Neural cell (in vitro differentiated cells): ENCODE results near the gene EPHA5. TPM values are rescaled to one million over a fixed set of nuclear protein-coding genes. Genes with fewer than 3 reads are reported as not detected.
A peak's percentile ranks its signal among the peaks of the same experiment; 100 is the strongest.

Source experiments
- H2AFZ ChIP-seq: fragments of 200-600, 300-800 bp; sonication (generic), shearing (Covaris generic); 2 replicates; pipeline ENCODE4 v1.6.0; 2014; ENCODE audit warnings: low read depth, mild to moderate bottlenecking, antibody characterized with exemption, low read length, moderate library complexity
- H3F3A ChIP-seq: fragments of 200-600 bp; shearing (Covaris generic); 2 replicates; pipeline ENCODE4 v1.6.1; 2016; ENCODE audit warnings: mild to moderate bottlenecking, moderate library complexity, mixed read lengths, antibody characterized with exemption, low read length; ENCODE audit not compliant: insufficient read depth, poor library complexity, severe bottlenecking
- H3K27ac ChIP-seq: fragments of 200-600, 300-800 bp; sonication (generic), shearing (Covaris generic); 2 replicates; pipeline ENCODE4 v1.5.1; 2014; ENCODE audit warnings: mild to moderate bottlenecking, low read length, moderate library complexity
- H3K27me3 ChIP-seq: fragments of 300-800, 200-600 bp; sonication (generic), shearing (Covaris generic); 2 replicates; pipeline ENCODE4 v1.6.0; 2014; ENCODE audit warnings: mild to moderate bottlenecking, low read depth, low read length, moderate library complexity; ENCODE audit not compliant: insufficient read depth
- H3K36me3 ChIP-seq: fragments of 300-800, 200-600 bp; sonication (generic), shearing (Covaris generic); 2 replicates; pipeline ENCODE4 v1.5.1; 2014; ENCODE audit warnings: mild to moderate bottlenecking, antibody characterized with exemption, low read length, moderate library complexity; ENCODE audit not compliant: insufficient read depth
- H3K4me2 ChIP-seq: fragments of 300-800, 200-600 bp; sonication (generic), shearing (Covaris generic); 2 replicates; pipeline ENCODE4 v1.6.0; 2014; ENCODE audit warnings: mild to moderate bottlenecking, low read length
- H3K4me3 ChIP-seq: fragments of 300-800, 200-600 bp; sonication (generic), shearing (Covaris generic); 2 replicates; pipeline ENCODE4 v1.5.1; 2014; ENCODE audit warnings: mild to moderate bottlenecking, low read length, moderate library complexity
- H3K79me2 ChIP-seq: fragments of 200-600 bp; shearing (Covaris generic); replicated peaks from 2 replicates; pipeline ENCODE4 v1.6.0; 2014; ENCODE audit warnings: mild to moderate bottlenecking, low read length, moderate library complexity; ENCODE audit not compliant: insufficient read depth
- H3K9ac ChIP-seq: fragments of 300-800, 200-600 bp; sonication (generic), shearing (Covaris generic); 2 replicates; pipeline ENCODE4 v1.6.1; 2016; ENCODE audit warnings: mild to moderate bottlenecking, low read length, mixed read lengths
- H3K9me2 ChIP-seq: fragments of 200-600 bp; shearing (Covaris generic); 2 replicates; pipeline ENCODE4 v1.6.1; 2016; ENCODE audit warnings: mild to moderate bottlenecking, low read length, mixed read lengths; ENCODE audit not compliant: insufficient read depth
- H3K9me3 ChIP-seq: fragments of 200-600, 300-800 bp; sonication (generic), shearing (Covaris generic); 2 replicates; pipeline ENCODE4 v1.6.1; 2016; ENCODE audit warnings: mild to moderate bottlenecking, mixed run types, low read length, moderate library complexity, mixed read lengths
- H4K20me1 ChIP-seq: fragments of 200-600 bp; shearing (Covaris generic); 2 replicates; pipeline ENCODE4 v1.6.1; 2016; ENCODE audit warnings: mild to moderate bottlenecking, mixed run types; ENCODE audit not compliant: insufficient read depth
- CTCF ChIP-seq: fragments of 450-650 bp; IDR thresholded peaks from 2 replicates; pipeline ENCODE4 v1.5.1; 2014; ENCODE audit warnings: antibody characterized with exemption, mild to moderate bottlenecking, moderate library complexity; ENCODE audit not compliant: poor library complexity, severe bottlenecking
- EP300 ChIP-seq: fragments of 450-650 bp; conservative IDR thresholded peaks from 2 replicates; pipeline ENCODE4 v1.6.1; 2014; ENCODE audit warnings: antibody characterized with exemption, mild to moderate bottlenecking, moderate library complexity; ENCODE audit not compliant: poor library complexity, severe bottlenecking
- POLR2AphosphoS5 ChIP-seq: IDR thresholded peaks from 2 replicates; pipeline ENCODE4 v1.6.1; 2012
- RAD21 ChIP-seq: fragments of 450-650 bp; conservative IDR thresholded peaks from 2 replicates; pipeline ENCODE4 v1.6.1; 2014; ENCODE audit warnings: antibody characterized with exemption, mild to moderate bottlenecking, moderate library complexity
- REST ChIP-seq: IDR thresholded peaks from 2 replicates; pipeline ENCODE4 v1.6.1; 2012; ENCODE audit warnings: borderline replicate concordance
- polyA plus RNA-seq: library from polyadenylated mRNA; depleted of rRNA; stranded (reverse); fragments of >200 nt; gene quantifications from 2 replicates; pipeline ENCODE4 v1.2.3, GENCODE V29; 2014

EPHA5 gene
- polyA plus RNA-seq, 1 donor from 2014 or later = 4.3 TPM

- Histone ChIP-seq H2AFZ (no peak overlapping the region), H3K9me2 (no peaks in the 10 kb centered on the region), H3K4me2 (peak overlapping the region; percentile 50), H3K4me3 (peak overlapping the region; percentile 71), H3K27ac (no peak overlapping the region), H4K20me1 (no peaks in the 10 kb centered on the region), H3K27me3 (peaks cover 65% of the 10 kb centered on the region), H3K9ac (no peak overlapping the region), H3K79me2 (no peaks in the 10 kb centered on the region), H3F3A (no peaks in the 10 kb centered on the region), H3K9me3 (no peaks in the 10 kb centered on the region), H3K36me3 (no peaks in the 10 kb centered on the region)
- TF ChIP-seq CTCF = peak; percentile 13
- TF ChIP-seq REST = no peak
- TF ChIP-seq RAD21 = no peak
These were observed 2.7 kb downstream of the EPHA5 start for GRCh38 chr4:65667506-65668041.

GRCh38 chr4:65665771-65666523, 4.3 kb downstream of the EPHA5 start:
- Histone ChIP-seq H3K79me2 (no peaks in the 10 kb centered on the region), H3K27ac (no peak overlapping the region), H3K9me3 (no peaks in the 10 kb centered on the region), H3K9me2 (no peaks in the 10 kb centered on the region), H2AFZ (no peak overlapping the region), H3K4me3 (no peak overlapping the region), H3K36me3 (no peaks in the 10 kb centered on the region), H3K4me2 (no peak overlapping the region), H3K27me3 (peaks cover 52% of the 10 kb centered on the region), H4K20me1 (no peaks in the 10 kb centered on the region), H3K9ac (no peak overlapping the region), H3F3A (no peaks in the 10 kb centered on the region)
- TF ChIP-seq EP300 (peak; percentile 33), POLR2AphosphoS5 (peak; percentile 62), CTCF (no peak)
